MCF 10A (cell line): ENCODE measurements around the gene CMTM4. TPM values are rescaled to one million over a fixed set of nuclear protein-coding genes. Genes with fewer than 3 reads are reported as not detected.

Experiments
- BruUV-seq: library from RNA; stranded (reverse); fragments of 400-500 nt; replicated peaks from 2 replicates; lab custom pipeline; 2021; lab: Mats Ljungman, UMichigan
- CTCF ChIA-PET: fragments of 300-600 bp; sonication (Branson Sonifier 250); formaldehyde crosslinking; extraction: SDS; loops from one replicate; lab custom pipeline; 2021; ENCODE audit warnings: antibody characterized with exemption, inconsistent platforms; lab: Yijun Ruan, JAX
- POLR2A ChIA-PET: fragments of 300-600, 350-650 bp; sonication (Branson Sonifier 250); formaldehyde crosslinking; extraction: SDS; loops from one replicate; lab custom pipeline; 2020; ENCODE audit warnings: antibody characterized with exemption, inconsistent platforms; lab: Yijun Ruan, JAX
- DNase-seq: peaks from one replicate; pipeline ENCODE4 v3.0.0-alpha.2; 2018; ENCODE audit not compliant: unreplicated experiment
- H3K27ac Mint-ChIP-seq: one replicate; pipeline ENCODE4 v1.8.0; 2022; ENCODE audit warnings: mild to moderate bottlenecking, low read depth, mixed read lengths; ENCODE audit not compliant: unreplicated experiment
- H3K27me3 Mint-ChIP-seq: one replicate; pipeline ENCODE4 v1.8.0; 2022; ENCODE audit warnings: mixed read lengths; ENCODE audit not compliant: insufficient read depth, unreplicated experiment
- H3K36me3 Mint-ChIP-seq: one replicate; pipeline ENCODE4 v1.8.0; 2022; ENCODE audit warnings: mild to moderate bottlenecking, moderate library complexity, mixed read lengths; ENCODE audit not compliant: insufficient read depth, unreplicated experiment
- H3K4me1 Mint-ChIP-seq: one replicate; pipeline ENCODE4 v1.8.0; 2022; ENCODE audit warnings: mixed read lengths; ENCODE audit not compliant: insufficient read depth, unreplicated experiment
- H3K4me3 Mint-ChIP-seq: one replicate; pipeline ENCODE4 v1.8.0; 2022; ENCODE audit warnings: mild to moderate bottlenecking, moderate library complexity, mixed read lengths; ENCODE audit not compliant: unreplicated experiment
- H3K9me3 Mint-ChIP-seq: one replicate; pipeline ENCODE4 v1.8.0; 2022; ENCODE audit warnings: mixed read lengths; ENCODE audit not compliant: unreplicated experiment
- CTCF ChIP-seq: fragments of 200-600 bp; IDR thresholded peaks from one replicate; pipeline ENCODE4 v1.8.0; 2022; ENCODE audit warnings: antibody characterized with exemption, mild to moderate bottlenecking; ENCODE audit not compliant: unreplicated experiment
- intact Hi-C: fragments of 100-400 bp; cut with micrococcal nuclease; formaldehyde crosslinking; loops from 2 replicates; pipeline ENCODE4 v1.14.1; 2022
- total RNA-seq: library from RNA; stranded (reverse); gene quantifications from 2 replicates; pipeline ENCODE4 v1.2.3, GENCODE V29; 2022

Gene CMTM4
- total RNA-seq, 1 experiment from 2014 or later: 27.2 TPM

DNA sequence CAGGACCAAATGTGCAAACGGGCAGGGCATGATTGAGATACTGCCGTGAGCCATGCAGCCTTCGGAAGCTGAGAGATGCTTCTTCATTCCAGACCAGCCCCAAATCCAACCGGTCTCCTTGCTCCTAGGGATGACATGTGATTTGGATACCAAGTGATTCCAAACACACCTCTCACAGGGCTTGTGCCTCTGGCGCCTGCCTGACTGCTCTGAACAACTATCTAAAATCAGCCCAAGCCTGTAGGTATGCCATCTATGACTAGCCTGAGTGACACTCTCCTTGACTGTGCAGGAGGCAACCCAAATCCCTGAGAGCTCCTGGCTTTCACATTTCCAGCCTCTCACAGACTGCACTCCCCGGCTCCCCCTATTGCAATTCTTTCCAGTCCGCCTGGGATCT lies 34.6 kb upstream of the CMTM4 start:
- Mint-ChIP-seq H3K4me3 (no peak overlapping the region), H3K4me1 (peaks cover 7% of the 10 kb centered on the region), H3K27me3 (no peaks in the 10 kb centered on the region), H3K27ac (no peak overlapping the region), H3K9me3 (no peaks in the 10 kb centered on the region), H3K36me3 (peaks cover 94% of the 10 kb centered on the region)
- no peak for TF ChIP-seq CTCF
- intact Hi-C loops: no loop called here
- CTCF ChIA-PET: interaction anchor here (0.5 to 7.7 kb wide), 10 partner anchors 9 to 1980 kb away, joined by 3 to 68 read pairs (median 8); partner anchors contain the start of gene DYNC1LI2
- POLR2A ChIA-PET: interaction anchor here (1.1 kb wide), 1 partner anchor 112 kb away, joined by 3 read pairs; no protein-coding TSS in a partner anchor
- BruUV-seq: no TSS peak
- no peak for DNase-seq

DNA sequence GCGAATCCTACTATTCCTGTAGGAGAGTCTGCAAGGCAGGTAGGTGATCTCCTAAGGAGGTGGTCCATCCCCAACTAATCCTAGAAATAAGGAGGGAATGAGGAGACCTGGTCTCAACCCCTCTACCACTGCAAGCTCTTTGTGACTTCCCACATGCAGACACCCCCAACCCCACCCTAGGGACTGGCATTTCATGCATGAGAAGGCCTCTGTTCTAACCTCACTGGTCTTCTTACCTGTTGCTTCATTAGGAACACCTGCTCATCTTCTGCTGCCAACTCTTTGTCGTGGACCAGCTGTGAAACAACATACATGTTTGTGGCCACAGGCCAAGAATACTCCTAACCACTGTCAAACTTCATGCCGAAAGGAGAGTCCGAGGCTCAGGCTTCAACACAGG lies 32.3 kb upstream of the CMTM4 start:
- no peak for TF ChIP-seq CTCF
- peaks cover 94% of the 10 kb centered on the region for H3K36me3 Mint-ChIP-seq
- intact Hi-C loops: loop anchor here (1.0 kb wide), 1 partner anchor 139 kb away; no protein-coding TSS in a partner anchor
- no peak overlapping the region for H3K4me3 Mint-ChIP-seq
- no peaks in the 10 kb centered on the region for H3K27me3 Mint-ChIP-seq
- no peak for DNase-seq
- H3K4me1 Mint-ChIP-seq: peaks cover 7% of the 10 kb centered on the region
- no peaks in the 10 kb centered on the region for H3K9me3 Mint-ChIP-seq
- POLR2A ChIA-PET: interaction anchor here (0.5 to 1.8 kb wide), 4 partner anchors 12 to 66 kb away, joined by 3 to 6 read pairs (median 3); partner anchors contain the start of genes CMTM4 and DYNC1LI2
- CTCF ChIA-PET: interaction anchor here (0.6 to 7.7 kb wide), 41 partner anchors 8 to 485 kb away, joined by 3 to 68 read pairs (median 4); partner anchors contain the start of genes CMTM4 and DYNC1LI2
- BruUV-seq: no TSS peak
- H3K27ac Mint-ChIP-seq: no peak overlapping the region

GRCh38 chr16:66728117-66728787 lies 31.7 kb upstream of the CMTM4 start:
- peak; percentile 53 for TF ChIP-seq CTCF

DNA sequence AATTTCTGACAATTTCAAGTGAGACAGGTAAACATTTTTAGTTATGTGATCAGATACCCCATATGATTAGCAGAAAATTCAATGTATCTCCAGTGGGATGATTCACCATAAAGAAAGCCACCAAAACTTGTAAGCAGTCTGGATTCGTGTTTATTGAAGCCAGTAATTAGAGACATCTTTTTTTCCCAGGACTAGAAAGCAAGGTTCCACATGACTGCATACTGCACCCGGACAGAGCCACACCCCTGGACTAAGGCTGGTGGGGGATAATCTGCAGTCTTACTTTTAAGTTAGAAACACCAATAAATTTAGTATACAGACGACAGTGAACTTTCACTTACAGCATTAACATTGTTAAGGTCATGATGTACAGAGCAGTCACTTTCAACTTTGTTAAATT lies 24.2 kb upstream of the CMTM4 start:
- DNase-seq: no peak
- no peaks in the 10 kb centered on the region for H3K27me3 Mint-ChIP-seq
- intact Hi-C loops: no loop called here
- no peak for TF ChIP-seq CTCF
- no peaks in the 10 kb centered on the region for H3K4me1 Mint-ChIP-seq
- H3K4me3 Mint-ChIP-seq: no peak overlapping the region
- H3K9me3 Mint-ChIP-seq: no peaks in the 10 kb centered on the region
- peak overlapping the region; percentile 23 for H3K27ac Mint-ChIP-seq
- peaks cover 52% of the 10 kb centered on the region for H3K36me3 Mint-ChIP-seq
- POLR2A ChIA-PET: no interaction called here
- CTCF ChIA-PET: interaction anchor here (1.4 to 2.5 kb wide), 2 partner anchors 20 to 59 kb away, joined by 4 to 11 read pairs; no protein-coding TSS in a partner anchor
- BruUV-seq: no TSS peak

More at GRCh38 chr16:66728117-66728787, 31.7 kb upstream of the CMTM4 start:
- intact Hi-C loops: loop anchor here (1.0 kb wide), 1 partner anchor 140 kb away; no protein-coding TSS in a partner anchor
- ChIA-PET CTCF (interaction anchor here (0.5 to 7.7 kb wide), 57 partner anchors 9 to 1814 kb away, joined by 3 to 68 read pairs (median 4); partner anchors contain the start of genes CMTM4 and DYNC1LI2), POLR2A (interaction anchor here (0.8 to 1.8 kb wide), 5 partner anchors 13 to 166 kb away, joined by 3 to 6 read pairs (median 3); partner anchors contain the start of genes CMTM4 and DYNC1LI2)
- H3K36me3 Mint-ChIP-seq: peaks cover 94% of the 10 kb centered on the region
- no peaks in the 10 kb centered on the region for H3K27me3 Mint-ChIP-seq
- peak; percentile 63 for DNase-seq
- H3K27ac Mint-ChIP-seq: no peak overlapping the region
- H3K4me1 Mint-ChIP-seq: peaks cover 7% of the 10 kb centered on the region
- no peak overlapping the region for H3K4me3 Mint-ChIP-seq
- no peaks in the 10 kb centered on the region for H3K9me3 Mint-ChIP-seq
- BruUV-seq: no TSS peak
